Left ventricle myocardium inferior (tissue), 1 donor: ENCODE results near the gene CDH8. TPM values are rescaled to one million over a fixed set of nuclear protein-coding genes. Genes with fewer than 3 reads are reported as not detected.
"Not testable (repeated sequence)": the region's sequence is repeated elsewhere in the genome, so short reads cannot be mapped to it uniquely, and the experiment has no call there.

Experiments
- DNase-seq: peaks from one replicate; pipeline ENCODE4 v3.0.0-alpha.2; 2020
- H3K27ac ChIP-seq: fragments of 200-600 bp; replicated peaks from 2 replicates; pipeline ENCODE4 v1.8.0; 2021
- H3K27me3 ChIP-seq: fragments of 200-600 bp; 2 replicates; pipeline ENCODE4 v1.8.0; 2021; ENCODE audit warnings: low read depth
- H3K36me3 ChIP-seq: fragments of 200-600 bp; 2 replicates; pipeline ENCODE4 v1.8.0; 2021
- H3K4me1 ChIP-seq: fragments of 200-600 bp; 2 replicates; pipeline ENCODE4 v1.8.0; 2021
- H3K4me3 ChIP-seq: fragments of 200-600 bp; 2 replicates; pipeline ENCODE4 v1.8.0; 2021; ENCODE audit warnings: mild to moderate bottlenecking, moderate library complexity
- H3K9me3 ChIP-seq: fragments of 200-600 bp; replicated peaks from 2 replicates; pipeline ENCODE4 v1.8.0; 2021
- intact Hi-C: fragments of 100-400 bp; cut with micrococcal nuclease; formaldehyde crosslinking; loops from one replicate; pipeline ENCODE4 v1.11.0; 2022
- total RNA-seq: library from RNA; stranded (reverse); fragmentation: NEBNext Ultra II Directional; extraction: Animal tissue kit (Norgen Biotek cat#: 25700); gene quantifications from one replicate; pipeline ENCODE4 v1.2.1, GENCODE V29; 2021
- TF ChIP-seq, protein P1 (sequence below): fragments of 200-600 bp; IDR thresholded peaks from 2 replicates; pipeline ENCODE4 v1.8.0; 2021; ENCODE audit warnings: antibody characterized with exemption, mild to moderate bottlenecking, borderline replicate concordance
- donor health status: DM: no; HTN: yes; CAD: no; lungs with severe emphysema.

CDH8 gene
- total RNA-seq, 1 donor from 2014 or later = 0.14 TPM

GRCh38 chr16:61797961-61798507, 238.2 kb downstream of the CDH8 start:
- Histone ChIP-seq H3K36me3 (no peaks in the 10 kb centered on the region), H3K4me3 (no peak overlapping the region), H3K27ac (no peak overlapping the region), H3K27me3 (no peaks in the 10 kb centered on the region), H3K9me3 (peaks cover 6% of the 10 kb centered on the region), H3K4me1 (no peaks in the 10 kb centered on the region)
- no peak for DNase-seq
- TF ChIP-seq, protein P1, sequence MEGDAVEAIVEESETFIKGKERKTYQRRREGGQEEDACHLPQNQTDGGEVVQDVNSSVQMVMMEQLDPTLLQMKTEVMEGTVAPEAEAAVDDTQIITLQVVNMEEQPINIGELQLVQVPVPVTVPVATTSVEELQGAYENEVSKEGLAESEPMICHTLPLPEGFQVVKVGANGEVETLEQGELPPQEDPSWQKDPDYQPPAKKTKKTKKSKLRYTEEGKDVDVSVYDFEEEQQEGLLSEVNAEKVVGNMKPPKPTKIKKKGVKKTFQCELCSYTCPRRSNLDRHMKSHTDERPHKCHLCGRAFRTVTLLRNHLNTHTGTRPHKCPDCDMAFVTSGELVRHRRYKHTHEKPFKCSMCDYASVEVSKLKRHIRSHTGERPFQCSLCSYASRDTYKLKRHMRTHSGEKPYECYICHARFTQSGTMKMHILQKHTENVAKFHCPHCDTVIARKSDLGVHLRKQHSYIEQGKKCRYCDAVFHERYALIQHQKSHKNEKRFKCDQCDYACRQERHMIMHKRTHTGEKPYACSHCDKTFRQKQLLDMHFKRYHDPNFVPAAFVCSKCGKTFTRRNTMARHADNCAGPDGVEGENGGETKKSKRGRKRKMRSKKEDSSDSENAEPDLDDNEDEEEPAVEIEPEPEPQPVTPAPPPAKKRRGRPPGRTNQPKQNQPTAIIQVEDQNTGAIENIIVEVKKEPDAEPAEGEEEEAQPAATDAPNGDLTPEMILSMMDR = no peak
- intact Hi-C loops = no loop called here

GRCh38 chr16:61797296-61797795, 238.9 kb downstream of the CDH8 start:
- no peaks in the 10 kb centered on the region for H3K4me1 ChIP-seq
- intact Hi-C loops = no loop called here
- TF ChIP-seq, protein P1 = no peak
- peaks cover 6% of the 10 kb centered on the region for H3K9me3 ChIP-seq
- no peak for DNase-seq
- H3K4me3 ChIP-seq = no peak overlapping the region
- H3K36me3 ChIP-seq = no peaks in the 10 kb centered on the region
- no peaks in the 10 kb centered on the region for H3K27me3 ChIP-seq
- H3K27ac ChIP-seq = no peak overlapping the region

GRCh38 chr16:61792194-61792909, 243.9 kb downstream of the CDH8 start:
- no peaks in the 10 kb centered on the region for H3K4me1 ChIP-seq
- no peaks in the 10 kb centered on the region for H3K27me3 ChIP-seq
- H3K9me3 ChIP-seq = no peaks in the 10 kb centered on the region
- H3K4me3 ChIP-seq = no peak overlapping the region
- TF ChIP-seq, protein P1 = no peak
- H3K27ac ChIP-seq = no peak overlapping the region
- intact Hi-C loops = no loop called here
- DNase-seq = no peak
- H3K36me3 ChIP-seq = no peaks in the 10 kb centered on the region

- no peaks in the 10 kb centered on the region for H3K36me3 ChIP-seq
- no peak overlapping the region for H3K27ac ChIP-seq
- H3K9me3 ChIP-seq = no peaks in the 10 kb centered on the region
- H3K27me3 ChIP-seq = no peaks in the 10 kb centered on the region
- intact Hi-C loops = no loop called here
- H3K4me1 ChIP-seq = no peaks in the 10 kb centered on the region
- no peak overlapping the region for H3K4me3 ChIP-seq
- DNase-seq = no peak
- TF ChIP-seq, protein P1 = no peak
These were observed 244.8 kb downstream of the CDH8 start for GRCh38 chr16:61791464-61791863.

DNA sequence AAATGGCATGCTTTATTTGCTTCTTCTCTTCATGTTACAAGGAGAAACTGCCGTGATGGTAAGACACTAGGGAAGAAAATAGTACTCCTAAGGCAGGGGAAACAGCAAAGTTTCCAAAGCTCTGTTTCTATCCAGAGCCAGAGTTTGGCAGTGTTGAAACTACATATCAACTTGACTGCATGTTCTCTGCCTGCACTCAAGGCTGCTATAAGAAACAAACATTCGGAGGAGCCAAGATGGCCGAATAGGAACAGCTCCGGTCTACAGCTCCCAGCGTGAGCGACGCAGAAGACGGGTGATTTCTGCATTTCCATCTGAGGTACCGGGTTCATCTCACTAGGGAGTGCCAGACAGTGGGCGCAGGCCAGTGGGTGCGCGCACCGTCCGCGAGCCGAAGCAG, 254.4 kb downstream of the CDH8 start:
- H3K4me1 ChIP-seq, DNase-seq, H3K36me3 ChIP-seq, H3K9me3 ChIP-seq, H3K27me3 ChIP-seq, intact Hi-C loops, H3K27ac ChIP-seq, H3K4me3 ChIP-seq: not testable (repeated sequence)

GRCh38 chr16:61780161-61780560, 256.1 kb downstream of the CDH8 start:
- H3K36me3 ChIP-seq = no peaks in the 10 kb centered on the region
- DNase-seq = no peak
- H3K4me1 ChIP-seq = no peaks in the 10 kb centered on the region
- intact Hi-C loops = no loop called here
- TF ChIP-seq, protein P1 = no peak
- H3K27ac ChIP-seq = no peak overlapping the region
- H3K9me3 ChIP-seq = no peaks in the 10 kb centered on the region
- no peak overlapping the region for H3K4me3 ChIP-seq
- H3K27me3 ChIP-seq = no peaks in the 10 kb centered on the region
